Esophagus squamous epithelium (tissue), 5 donors: ENCODE results near the gene INPP4B. TPM values are rescaled to one million over a fixed set of nuclear protein-coding genes. Genes with fewer than 3 reads are reported as not detected.

Source experiments
- DNase-seq: peaks from one replicate; lab custom pipeline; 2025; lab: John Stamatoyannopoulos, UW
- H3K27ac ChIP-seq, 4 donors: fragments of 200-600 bp; sonication (generic); one replicate each; pipeline ENCODE4 v1.5.1; 2016 to 2019; ENCODE audit warnings: mild to moderate bottlenecking in 1 of 4
- H3K27me3 ChIP-seq, 4 donors: fragments of 200-600 bp; sonication (generic); 1 replicate in 3 of 4; 2 replicates in 1 of 4; pipeline versions ENCODE4 v1.5.1 to v1.6.0; 2017 to 2021; ENCODE audit warnings: antibody characterized with exemption in 1 of 4
- H3K36me3 ChIP-seq, 3 donors: fragments of 200-600 bp; sonication (generic); one replicate each; pipeline ENCODE4 v1.5.1; 2016 to 2019
- H3K4me1 ChIP-seq, 3 donors: fragments of 200-600 bp; sonication (generic); one replicate each; pipeline ENCODE4 v1.5.1; 2017 to 2019
- H3K4me3 ChIP-seq, 4 donors: fragments of 200-600 bp; sonication (generic); 1 replicate in 3 of 4; 2 replicates in 1 of 4; pipeline ENCODE4 v1.5.1; 2016 to 2019; ENCODE audit warnings: mild to moderate bottlenecking in 2 of 4, moderate library complexity in 1 of 4
- H3K9me3 ChIP-seq, 3 donors: fragments of 200-600 bp; sonication (generic); one replicate each; pipeline ENCODE4 v1.5.1; 2016 to 2019
- POLR2A ChIP-seq, 4 donors: fragments of 450-650 bp; IDR thresholded peaks; one replicate each; pipeline ENCODE4 v1.6.1; 2017; ENCODE audit warnings: antibody characterized with exemption in 4 of 4, mild to moderate bottlenecking in 4 of 4, moderate library complexity in 3 of 4
- WGBS, 2 donors: methylation state at CpG; one replicate each; pipeline ENCODE4 v1.1.5; 2018; 5-methylcytosine and 5-hydroxymethylcytosine counted together
- intact Hi-C: fragments of 100-400 bp; cut with DNase I; formaldehyde crosslinking; loops from one replicate; pipeline ENCODE4 v1.15.0; 2022
- total RNA-seq, 4 donors: library from RNA; depleted of rRNA; stranded (reverse); fragments of >200 nt; gene quantifications; one replicate each; pipeline ENCODE4 v1.1.0, GENCODE V29; 2016
- TF ChIP-seq, protein P1 (sequence below), 6 experiments: fragments of 450-650 bp in 4 of 6; fragments of 200-600 bp in 2 of 6; sonication (generic) in 2 of 6; IDR thresholded peaks; one replicate each; pipeline ENCODE4 v1.5.1; 2016 to 2019; ENCODE audit warnings: antibody characterized with exemption in 6 of 6, mild to moderate bottlenecking in 4 of 6, moderate library complexity in 4 of 6
- donor health status: DM: yes; HTN: yes; CAD: no.

The INPP4B gene
- total RNA-seq, 4 donors from 2014 or later = 14.3 to 49.7 (median 21.3) TPM

GRCh38 chr4:142549248-142549647, 296.9 kb downstream of the INPP4B start:
- H3K27ac ChIP-seq = no peak overlapping the region
- H3K9me3 ChIP-seq = no peaks in the 10 kb centered on the region
- TF ChIP-seq, protein P1, sequence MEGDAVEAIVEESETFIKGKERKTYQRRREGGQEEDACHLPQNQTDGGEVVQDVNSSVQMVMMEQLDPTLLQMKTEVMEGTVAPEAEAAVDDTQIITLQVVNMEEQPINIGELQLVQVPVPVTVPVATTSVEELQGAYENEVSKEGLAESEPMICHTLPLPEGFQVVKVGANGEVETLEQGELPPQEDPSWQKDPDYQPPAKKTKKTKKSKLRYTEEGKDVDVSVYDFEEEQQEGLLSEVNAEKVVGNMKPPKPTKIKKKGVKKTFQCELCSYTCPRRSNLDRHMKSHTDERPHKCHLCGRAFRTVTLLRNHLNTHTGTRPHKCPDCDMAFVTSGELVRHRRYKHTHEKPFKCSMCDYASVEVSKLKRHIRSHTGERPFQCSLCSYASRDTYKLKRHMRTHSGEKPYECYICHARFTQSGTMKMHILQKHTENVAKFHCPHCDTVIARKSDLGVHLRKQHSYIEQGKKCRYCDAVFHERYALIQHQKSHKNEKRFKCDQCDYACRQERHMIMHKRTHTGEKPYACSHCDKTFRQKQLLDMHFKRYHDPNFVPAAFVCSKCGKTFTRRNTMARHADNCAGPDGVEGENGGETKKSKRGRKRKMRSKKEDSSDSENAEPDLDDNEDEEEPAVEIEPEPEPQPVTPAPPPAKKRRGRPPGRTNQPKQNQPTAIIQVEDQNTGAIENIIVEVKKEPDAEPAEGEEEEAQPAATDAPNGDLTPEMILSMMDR (IDR thresholded peaks at IDR 0.05) = no peak
- TF ChIP-seq POLR2A (IDR thresholded peaks at IDR 0.05) = no peak
- no peaks in the 10 kb centered on the region for H3K27me3 ChIP-seq
- peaks cover 0 to 33% (median 12%) of the 10 kb centered on the region in 3 donors for H3K4me1 ChIP-seq
- no peaks in the 10 kb centered on the region for H3K36me3 ChIP-seq
- no peak overlapping the region for H3K4me3 ChIP-seq
- WGBS, 2 donors = 60 to 67% methylated on average over 2 to 3 of the region's 3 CpGs
- intact Hi-C loops = no loop called here
- DNase-seq = no peak

GRCh38 chr4:142548491-142548890, 297.6 kb downstream of the INPP4B start:
- DNase-seq = no peak
- H3K4me1 ChIP-seq = peaks cover 0 to 33% (median 12%) of the 10 kb centered on the region in 3 donors
- H3K4me3 ChIP-seq = no peak overlapping the region
- H3K9me3 ChIP-seq = no peaks in the 10 kb centered on the region
- TF ChIP-seq, protein P1 (IDR thresholded peaks at IDR 0.05) = no peak
- no peak for TF ChIP-seq POLR2A (IDR thresholded peaks at IDR 0.05)
- 0% methylated on average over 1 of the region's 1 CpG for WGBS, 2 donors
- intact Hi-C loops = no loop called here
- H3K27me3 ChIP-seq = no peaks in the 10 kb centered on the region
- H3K36me3 ChIP-seq = no peaks in the 10 kb centered on the region
- peak overlapping the region in 1 of 4 donors; percentile 29 for H3K27ac ChIP-seq

GRCh38 chr4:142547974-142548373, 298.1 kb downstream of the INPP4B start:
- no peaks in the 10 kb centered on the region for H3K27me3 ChIP-seq
- no peaks in the 10 kb centered on the region for H3K9me3 ChIP-seq
- peak overlapping the region in 1 of 4 donors; percentile 29 for H3K27ac ChIP-seq
- H3K4me3 ChIP-seq = no peak overlapping the region
- no peaks in the 10 kb centered on the region for H3K36me3 ChIP-seq
- TF ChIP-seq, protein P1 (IDR thresholded peaks at IDR 0.05) = no peak
- no peak for TF ChIP-seq POLR2A (IDR thresholded peaks at IDR 0.05)
- intact Hi-C loops = no loop called here
- DNase-seq = no peak
- 16 to 33% methylated on average over 1 of the region's 1 CpG for WGBS, 2 donors
- H3K4me1 ChIP-seq = peaks cover 0 to 33% (median 12%) of the 10 kb centered on the region in 3 donors

GRCh38 chr4:142544594-142544993, 301.5 kb downstream of the INPP4B start:
- 81 to 87% methylated on average over 3 of the region's 3 CpGs for WGBS, 2 donors
- intact Hi-C loops = no loop called here
- TF ChIP-seq, protein P1 (IDR thresholded peaks at IDR 0.05) = no peak
- TF ChIP-seq POLR2A (IDR thresholded peaks at IDR 0.05) = no peak
- DNase-seq = no peak
- Histone ChIP-seq H3K27me3 (no peaks in the 10 kb centered on the region), H3K27ac (no peak overlapping the region), H3K4me3 (no peak overlapping the region), H3K36me3 (no peaks in the 10 kb centered on the region), H3K9me3 (no peaks in the 10 kb centered on the region), H3K4me1 (peaks cover 0 to 22% (median 10%) of the 10 kb centered on the region in 3 donors)

DNA sequence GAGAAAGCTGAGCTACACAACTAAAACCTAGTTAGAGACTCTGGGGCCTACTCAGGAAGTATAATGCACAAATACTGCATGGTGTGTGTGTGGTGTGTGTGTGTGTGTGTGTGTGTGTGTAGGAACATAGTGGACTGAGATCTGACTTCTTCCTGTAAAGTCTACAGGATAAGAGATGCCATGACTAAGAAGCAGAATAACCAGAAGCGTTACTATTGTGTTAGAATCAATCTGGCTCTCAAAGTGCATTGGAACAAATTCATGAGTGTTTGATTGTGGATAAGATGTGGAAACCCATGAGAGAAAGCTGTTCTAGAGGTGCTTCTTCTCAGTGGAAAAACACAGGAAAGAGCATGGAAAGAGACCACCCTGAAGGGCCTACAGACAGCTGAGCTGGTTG, 302.1 kb downstream of the INPP4B start:
- peaks cover 0 to 17% (median 5%) of the 10 kb centered on the region in 3 donors for H3K4me1 ChIP-seq
- DNase-seq = no peak
- no peaks in the 10 kb centered on the region for H3K27me3 ChIP-seq
- TF ChIP-seq, protein P1 (IDR thresholded peaks at IDR 0.05) = no peak
- no peak for TF ChIP-seq POLR2A (IDR thresholded peaks at IDR 0.05)
- H3K9me3 ChIP-seq = no peaks in the 10 kb centered on the region
- no peak overlapping the region for H3K4me3 ChIP-seq
- no peaks in the 10 kb centered on the region for H3K36me3 ChIP-seq
- WGBS, 2 donors = 46 to 83% methylated on average over 1 of the region's 1 CpG
- intact Hi-C loops = no loop called here
- H3K27ac ChIP-seq = no peak overlapping the region
